A549 (cell line): Measurements from ENCODE around the gene SOX6. TPM values are rescaled to one million over a fixed set of nuclear protein-coding genes. Genes with fewer than 3 reads are reported as not detected.

Experiments
- ATAC-seq, 2 experiments: fragments of 200-7000 bp in 1 of 2; fragments of >200 bp in 1 of 2; cut with Nextera tagmentation in 1 of 2; cut with Tn5 transposase in 1 of 2; 3 replicates each; pipeline versions ENCODE4 v1.8.0 to v1.9.1; 2018 to 2020; ENCODE audit warnings: mild to moderate bottlenecking in 1 of 2, moderate library complexity in 1 of 2
- CTCF ChIA-PET: fragments of 300-600 bp; sonication (Branson Sonifier 250); formaldehyde crosslinking; extraction: SDS; loops from one replicate; lab custom pipeline; 2021; ENCODE audit warnings: antibody characterized with exemption, inconsistent platforms; lab: Yijun Ruan, JAX
- POLR2A ChIA-PET: fragments of 350-600 bp; formaldehyde crosslinking; extraction: SDS; loops from one replicate; lab custom pipeline; 2021; ENCODE audit warnings: antibody characterized with exemption, inconsistent platforms; lab: Yijun Ruan, JAX
- DNase-seq, 2 experiments: peaks; one replicate each; pipeline versions ENCODE4 v3.0.0 to v3.0.0-alpha.2; 2011 to 2016; ENCODE audit warnings: low read depth in 1 of 2, low spot score in 1 of 2
- FAIRE-seq: peaks from 2 replicates; lab custom pipeline; 2011; peaks lifted over from hg19 to GRCh38; lab: Jason Lieb, UNC
- H3K27ac ChIP-seq, 2 experiments: fragments of >200 bp; sonication (Bioruptor Twin); formaldehyde crosslinking; 3 replicates each; pipeline ENCODE4 v1.5.1; 2016 to 2017
- H3K4me1 ChIP-seq: fragments of >200 bp; sonication (Bioruptor Twin); formaldehyde crosslinking; 3 replicates; pipeline ENCODE4 v1.6.1; 2016
- H3K4me2 ChIP-seq: fragments of >200 bp; sonication (Bioruptor Twin); formaldehyde crosslinking; 3 replicates; pipeline ENCODE4 v1.6.1; 2016
- H3K4me3 ChIP-seq: fragments of >200 bp; sonication (Bioruptor Twin); formaldehyde crosslinking; 3 replicates; pipeline ENCODE4 v1.5.1; 2016
- H3K9me3 ChIP-seq: fragments of >200 bp; sonication (Bioruptor Twin); formaldehyde crosslinking; 3 replicates; pipeline ENCODE4 v1.6.1; 2016
- ATOH8 ChIP-seq: fragments of 250-450 bp; sonication (Bioruptor Pico); IDR thresholded peaks from 2 replicates; pipeline ENCODE4 v1.5.0; 2020; ENCODE audit warnings: low read depth, mild to moderate bottlenecking, moderate library complexity
- CBX2 ChIP-seq: fragments of 200-600 bp; sonication (generic); IDR thresholded peaks from 2 replicates; pipeline ENCODE4 v1.6.1; 2016; ENCODE audit warnings: low read depth, mild to moderate bottlenecking, borderline replicate concordance
- CBX8 ChIP-seq: fragments of 200-600 bp; sonication (generic); IDR thresholded peaks from 2 replicates; pipeline ENCODE4 v1.6.1; 2016
- CEBPB ChIP-seq, 2 experiments: fragments of >200 bp in 1 of 2; sonication (Bioruptor Twin) in 1 of 2; formaldehyde crosslinking in 1 of 2; IDR thresholded peaks; 2 replicates each; pipeline ENCODE4 v1.6.1; 2012 to 2016
- EHMT2 ChIP-seq: fragments of 200-600 bp; sonication (generic); IDR thresholded peaks from 2 replicates; pipeline ENCODE4 v1.6.1; 2016; ENCODE audit warnings: antibody characterized with exemption, low read depth, mild to moderate bottlenecking, moderate library complexity
- FOSB ChIP-seq: fragments of 250-450 bp; sonication (Bioruptor Pico); IDR thresholded peaks from 2 replicates; pipeline ENCODE4 v1.5.0; 2020; ENCODE audit warnings: mild to moderate bottlenecking, moderate library complexity
- HOXB13 ChIP-seq: fragments of 250-450 bp; sonication (Bioruptor Pico); IDR thresholded peaks from 2 replicates; pipeline ENCODE4 v1.5.0; 2020; ENCODE audit warnings: low read depth, mild to moderate bottlenecking, moderate library complexity
- HOXB5 ChIP-seq: fragments of 250-450 bp; sonication (Bioruptor Pico); IDR thresholded peaks from 2 replicates; pipeline ENCODE4 v1.5.0; 2020; ENCODE audit warnings: mild to moderate bottlenecking, moderate library complexity
- JUN ChIP-seq, 2 experiments: fragments of >200 bp; sonication (Bioruptor Twin); formaldehyde crosslinking; IDR thresholded peaks; 2 replicates in 1 of 2; 3 replicates in 1 of 2; pipeline ENCODE4 v1.6.1; 2016 to 2017
- JUNB ChIP-seq: fragments of >200 bp; sonication (Bioruptor Twin); formaldehyde crosslinking; IDR thresholded peaks from 2 replicates; pipeline ENCODE4 v1.6.1; 2016
- MAX ChIP-seq: IDR thresholded peaks from 2 replicates; pipeline ENCODE4 v1.6.1; 2012
- MAZ ChIP-seq: fragments of 150-350 bp; IDR thresholded peaks from 2 replicates; pipeline ENCODE4 v1.6.1; 2014; ENCODE audit warnings: antibody characterized with exemption, low read depth, low read length, borderline replicate concordance
- MYC ChIP-seq: IDR thresholded peaks from 2 replicates; pipeline ENCODE4 v1.6.1; 2012; ENCODE audit warnings: mild to moderate bottlenecking, inconsistent platforms, low read length, improper control_type of control experiment, borderline replicate concordance
- RCOR1 ChIP-seq: fragments of 150-350 bp; IDR thresholded peaks from 2 replicates; pipeline ENCODE4 v1.6.1; 2014; ENCODE audit warnings: antibody characterized with exemption, low read length, low read depth
- RFX5 ChIP-seq: fragments of 450-650 bp; IDR thresholded peaks from 2 replicates; pipeline ENCODE4 v1.7.1; 2014; ENCODE audit warnings: antibody characterized with exemption, mild to moderate bottlenecking, moderate library complexity
- RNF2 ChIP-seq: fragments of 200-600 bp; sonication (generic); IDR thresholded peaks from 2 replicates; pipeline ENCODE4 v1.6.1; 2016; ENCODE audit warnings: low read depth, mild to moderate bottlenecking, antibody characterized with exemption, moderate library complexity, borderline replicate concordance
- TFCP2L1 ChIP-seq: fragments of 250-450 bp; sonication (Bioruptor Pico); IDR thresholded peaks from 2 replicates; pipeline ENCODE4 v1.5.0; 2021; ENCODE audit warnings: mild to moderate bottlenecking
- ZSCAN20 ChIP-seq: fragments of 250-450 bp; sonication (Bioruptor Pico); IDR thresholded peaks from 2 replicates; pipeline ENCODE4 v1.8.0; 2022; ENCODE audit warnings: mild to moderate bottlenecking, moderate library complexity
- WGBS: methylation state at CpG from one replicate; pipeline ENCODE4 v1.1.6; 2017; ENCODE audit errors: missing lambda C conversion rate; 5-methylcytosine and 5-hydroxymethylcytosine counted together
- polyA plus RNA-seq, 4 experiments: library from polyadenylated mRNA; depleted of rRNA in 3 of 4; stranded (reverse); fragments of >200 nt; fragmentation: RNase III in 1 of 4; extraction: RNeasy Plus Mini Kit Qiagen cat#74134 plus additional on column Dnase treatment in 1 of 4; gene quantifications; 2 replicates in 3 of 4; 3 replicates in 1 of 4; pipeline ENCODE4 v1.2.3, GENCODE V29; 2011 to 2017
- TF ChIP-seq, protein P1 (sequence below): IDR thresholded peaks from 2 replicates; pipeline ENCODE4 v1.6.1; 2012; ENCODE audit warnings: low read depth, borderline replicate concordance
- TF ChIP-seq, protein P2 (sequence below): IDR thresholded peaks from 2 replicates; pipeline ENCODE4 v1.6.1; 2012
- TF ChIP-seq, protein P3 (sequence below): fragments of 150-350 bp; IDR thresholded peaks from 2 replicates; pipeline ENCODE4 v1.6.1; 2014; ENCODE audit warnings: low read depth, mild to moderate bottlenecking, low read length

The SOX6 gene
- polyA plus RNA-seq, 2 of the 4 experiments (the other 2 are of a cell fraction) = 0.18 TPM; not detected in 1

DNA sequence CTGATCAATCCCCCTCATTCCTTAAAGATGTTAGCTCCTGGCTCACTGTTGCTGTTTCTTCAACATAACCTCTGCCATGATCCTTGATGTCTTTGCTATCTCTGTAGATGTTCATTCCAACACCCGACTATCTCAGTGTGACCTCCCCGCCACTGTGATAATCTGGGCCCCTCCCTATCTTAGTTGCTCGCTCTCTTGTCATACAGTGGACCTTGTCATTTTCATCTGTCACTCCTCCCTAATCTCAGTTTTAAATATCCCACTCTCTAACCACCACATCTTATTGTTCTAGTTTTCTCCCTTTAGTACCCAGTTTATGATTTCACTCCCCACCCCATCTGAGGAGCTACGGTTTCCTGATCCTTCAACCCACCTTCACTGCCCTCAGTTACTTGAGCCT, 379.2 kb downstream of the SOX6 start:
- H3K4me1 ChIP-seq = no peaks in the 10 kb centered on the region
- H3K4me3 ChIP-seq = no peak overlapping the region
- TF ChIP-seq RNF2 (no peak), CBX8 (no peak), TFCP2L1 (CRISPR knock-in tag) (no peak), EHMT2 (no peak), MAZ (no peak), JUNB (no peak), CBX2 (no peak), ATOH8 (CRISPR knock-in tag) (no peak), RFX5 (no peak), RCOR1 (no peak), HOXB13 (CRISPR knock-in tag) (no peak), ZSCAN20 (no peak), FOSB (CRISPR knock-in tag) (no peak), MAX (no peak), MYC (no peak)
- TF ChIP-seq, protein P1, sequence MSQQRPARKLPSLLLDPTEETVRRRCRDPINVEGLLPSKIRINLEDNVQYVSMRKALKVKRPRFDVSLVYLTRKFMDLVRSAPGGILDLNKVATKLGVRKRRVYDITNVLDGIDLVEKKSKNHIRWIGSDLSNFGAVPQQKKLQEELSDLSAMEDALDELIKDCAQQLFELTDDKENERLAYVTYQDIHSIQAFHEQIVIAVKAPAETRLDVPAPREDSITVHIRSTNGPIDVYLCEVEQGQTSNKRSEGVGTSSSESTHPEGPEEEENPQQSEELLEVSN = no peak
- TF ChIP-seq, protein P2, sequence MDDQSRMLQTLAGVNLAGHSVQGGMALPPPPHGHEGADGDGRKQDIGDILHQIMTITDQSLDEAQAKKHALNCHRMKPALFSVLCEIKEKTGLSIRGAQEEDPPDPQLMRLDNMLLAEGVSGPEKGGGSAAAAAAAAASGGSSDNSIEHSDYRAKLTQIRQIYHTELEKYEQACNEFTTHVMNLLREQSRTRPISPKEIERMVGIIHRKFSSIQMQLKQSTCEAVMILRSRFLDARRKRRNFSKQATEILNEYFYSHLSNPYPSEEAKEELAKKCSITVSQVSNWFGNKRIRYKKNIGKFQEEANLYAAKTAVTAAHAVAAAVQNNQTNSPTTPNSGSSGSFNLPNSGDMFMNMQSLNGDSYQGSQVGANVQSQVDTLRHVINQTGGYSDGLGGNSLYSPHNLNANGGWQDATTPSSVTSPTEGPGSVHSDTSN = no peak
- WGBS = 69% methylated on average over 4 of the region's 4 CpGs
- ChIA-PET POLR2A (no interaction called here), CTCF (no interaction called here)
- no peak overlapping the region for H3K4me2 ChIP-seq
- H3K27ac ChIP-seq = no peak overlapping the region
- no peak for FAIRE-seq
- H3K9me3 ChIP-seq = no peaks in the 10 kb centered on the region
- no peak for DNase-seq
- ATAC-seq = no peak

- FAIRE-seq (no peak), ATAC-seq (no peak), DNase-seq (no peak)
- H3K4me2 ChIP-seq = no peak overlapping the region
- H3K9me3 ChIP-seq = no peaks in the 10 kb centered on the region
- WGBS = 67% methylated on average over 7 of the region's 7 CpGs
- H3K27ac ChIP-seq = no peak overlapping the region
- no peaks in the 10 kb centered on the region for H3K4me1 ChIP-seq
- no peak overlapping the region for H3K4me3 ChIP-seq
- ChIA-PET CTCF (no interaction called here), POLR2A (no interaction called here)
- TF ChIP-seq CEBPB (IDR thresholded peaks at IDR 0.05) (no peak), HOXB13 (CRISPR knock-in tag) (no peak)
- TF ChIP-seq, protein P3, sequence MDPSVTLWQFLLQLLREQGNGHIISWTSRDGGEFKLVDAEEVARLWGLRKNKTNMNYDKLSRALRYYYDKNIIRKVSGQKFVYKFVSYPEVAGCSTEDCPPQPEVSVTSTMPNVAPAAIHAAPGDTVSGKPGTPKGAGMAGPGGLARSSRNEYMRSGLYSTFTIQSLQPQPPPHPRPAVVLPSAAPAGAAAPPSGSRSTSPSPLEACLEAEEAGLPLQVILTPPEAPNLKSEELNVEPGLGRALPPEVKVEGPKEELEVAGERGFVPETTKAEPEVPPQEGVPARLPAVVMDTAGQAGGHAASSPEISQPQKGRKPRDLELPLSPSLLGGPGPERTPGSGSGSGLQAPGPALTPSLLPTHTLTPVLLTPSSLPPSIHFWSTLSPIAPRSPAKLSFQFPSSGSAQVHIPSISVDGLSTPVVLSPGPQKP = no peak
These were observed 379.8 kb downstream of the SOX6 start for GRCh38 chr11:15976433-15977045.

- DNase-seq (no peak), FAIRE-seq (no peak), ATAC-seq (no peak)
- Histone ChIP-seq H3K9me3 (no peaks in the 10 kb centered on the region), H3K4me1 (no peaks in the 10 kb centered on the region), H3K4me3 (no peak overlapping the region), H3K4me2 (no peak overlapping the region), H3K27ac (no peak overlapping the region)
- ChIA-PET CTCF (no interaction called here), POLR2A (no interaction called here)
- 63% methylated on average over 2 of the region's 2 CpGs for WGBS
- TF ChIP-seq JUN (IDR thresholded peaks at IDR 0.05) (no peak), HOXB13 (CRISPR knock-in tag) (no peak), MYC (no peak), HOXB5 (CRISPR knock-in tag) (no peak)
- TF ChIP-seq, protein P3 = no peak
These were observed 380.6 kb downstream of the SOX6 start for GRCh38 chr11:15975742-15976141.
